WTC11 (cell line): ENCODE data around the gene CDC73. TPM values are rescaled to one million over a fixed set of nuclear protein-coding genes. Genes with fewer than 3 reads are reported as not detected.
A peak's percentile ranks its signal among the peaks of the same experiment; 100 is the strongest.

Experiments
- AFF4 ChIP-seq: sonication (generic); formaldehyde crosslinking; IDR thresholded peaks from 2 replicates; pipeline ENCODE4 v1.8.1; 2023; ENCODE audit warnings: mild to moderate bottlenecking, missing genetic modification reagents, borderline replicate concordance
- CBFB ChIP-seq: sonication (generic); formaldehyde crosslinking; IDR thresholded peaks from 2 replicates; pipeline ENCODE4 v1.8.1; 2022; ENCODE audit warnings: mild to moderate bottlenecking, low read depth, missing genetic modification reagents
- CDX4 ChIP-seq: fragments of 250-450 bp; sonication (Bioruptor Pico); IDR thresholded peaks from 2 replicates; pipeline ENCODE4 v1.9.0; 2021; ENCODE audit warnings: moderate library complexity, mild to moderate bottlenecking, inconsistent platforms, borderline replicate concordance
- E2F4 ChIP-seq: sonication (generic); formaldehyde crosslinking; IDR thresholded peaks from 2 replicates; pipeline ENCODE4 v1.8.1; 2022; ENCODE audit warnings: low read depth, mild to moderate bottlenecking, moderate library complexity, missing genetic modification reagents, borderline replicate concordance
- FOXP4 ChIP-seq: sonication (generic); formaldehyde crosslinking; IDR thresholded peaks from 2 replicates; pipeline ENCODE4 v1.8.0; 2022; ENCODE audit warnings: mild to moderate bottlenecking, missing genetic modification reagents
- KAT7 ChIP-seq: sonication (generic); formaldehyde crosslinking; IDR thresholded peaks from 2 replicates; pipeline ENCODE4 v1.8.1; 2023; ENCODE audit warnings: missing genetic modification reagents, mild to moderate bottlenecking, borderline replicate concordance
- NFYB ChIP-seq: sonication (generic); formaldehyde crosslinking; conservative IDR thresholded peaks from 2 replicates; pipeline ENCODE4 v1.8.0; 2022; ENCODE audit warnings: low read depth, missing genetic modification reagents
- NR3C1 ChIP-seq: sonication (generic); formaldehyde crosslinking; conservative IDR thresholded peaks from 2 replicates; pipeline ENCODE4 v1.8.1; 2023; ENCODE audit warnings: low read depth, mild to moderate bottlenecking, missing genetic modification reagents
- OVOL2 ChIP-seq: fragments of 250-450 bp; sonication (Bioruptor Pico); IDR thresholded peaks from 2 replicates; pipeline ENCODE4 v1.9.0; 2021; ENCODE audit warnings: mild to moderate bottlenecking, borderline replicate concordance
- SMAD4 ChIP-seq: sonication (generic); formaldehyde crosslinking; IDR thresholded peaks from 2 replicates; pipeline ENCODE4 v1.8.0; 2022; ENCODE audit warnings: mild to moderate bottlenecking, missing genetic modification reagents
- SOX15 ChIP-seq: fragments of 250-450 bp; sonication (Bioruptor Pico); IDR thresholded peaks from 2 replicates; pipeline ENCODE4 v1.9.0; 2021; ENCODE audit warnings: mild to moderate bottlenecking
- TEAD4 ChIP-seq: sonication (generic); formaldehyde crosslinking; IDR thresholded peaks from 2 replicates; pipeline ENCODE4 v1.8.0; 2022; ENCODE audit warnings: mild to moderate bottlenecking, missing genetic modification reagents
- USF1 ChIP-seq: sonication (generic); formaldehyde crosslinking; IDR thresholded peaks from 2 replicates; pipeline ENCODE4 v1.8.0; 2022; ENCODE audit warnings: mild to moderate bottlenecking, missing genetic modification reagents
- ZNF138 ChIP-seq: sonication (generic); formaldehyde crosslinking; conservative IDR thresholded peaks from 2 replicates; pipeline ENCODE4 v1.8.1; 2022; ENCODE audit warnings: mild to moderate bottlenecking, moderate library complexity, missing genetic modification reagents
- ZNF263 ChIP-seq: sonication (generic); formaldehyde crosslinking; IDR thresholded peaks from 2 replicates; pipeline ENCODE4 v1.8.1; 2022; ENCODE audit warnings: low read depth, mild to moderate bottlenecking, moderate library complexity, missing genetic modification reagents
- ZNF512 ChIP-seq: sonication (generic); formaldehyde crosslinking; IDR thresholded peaks from 2 replicates; pipeline ENCODE4 v1.8.1; 2022; ENCODE audit warnings: missing genetic modification reagents, borderline replicate concordance
- total RNA-seq: library from RNA; stranded (reverse); gene quantifications from 3 replicates; pipeline ENCODE4 v1.2.3, GENCODE V29; 2021
- TF ChIP-seq, protein P1 (sequence below): sonication (generic); formaldehyde crosslinking; conservative IDR thresholded peaks from 2 replicates; pipeline ENCODE4 v1.8.1; 2022; ENCODE audit warnings: mild to moderate bottlenecking, missing genetic modification reagents
- TF ChIP-seq, protein P2 (sequence below): sonication (generic); formaldehyde crosslinking; IDR thresholded peaks from 2 replicates; pipeline ENCODE4 v1.8.1; 2023; ENCODE audit warnings: mild to moderate bottlenecking, missing genetic modification reagents, moderate library complexity
- TF ChIP-seq, protein P3 (sequence below): fragments of 250-450 bp; sonication (Bioruptor Pico); IDR thresholded peaks from 2 replicates; pipeline ENCODE4 v1.9.0; 2021; ENCODE audit warnings: mild to moderate bottlenecking, borderline replicate concordance
- TF ChIP-seq, protein P4 (sequence below): sonication (generic); formaldehyde crosslinking; IDR thresholded peaks from 2 replicates; pipeline ENCODE4 v1.8.0; 2022; ENCODE audit warnings: mild to moderate bottlenecking, missing genetic modification reagents

CDC73 gene
- total RNA-seq, 1 experiment from 2014 or later, result 57.1 TPM

DNA sequence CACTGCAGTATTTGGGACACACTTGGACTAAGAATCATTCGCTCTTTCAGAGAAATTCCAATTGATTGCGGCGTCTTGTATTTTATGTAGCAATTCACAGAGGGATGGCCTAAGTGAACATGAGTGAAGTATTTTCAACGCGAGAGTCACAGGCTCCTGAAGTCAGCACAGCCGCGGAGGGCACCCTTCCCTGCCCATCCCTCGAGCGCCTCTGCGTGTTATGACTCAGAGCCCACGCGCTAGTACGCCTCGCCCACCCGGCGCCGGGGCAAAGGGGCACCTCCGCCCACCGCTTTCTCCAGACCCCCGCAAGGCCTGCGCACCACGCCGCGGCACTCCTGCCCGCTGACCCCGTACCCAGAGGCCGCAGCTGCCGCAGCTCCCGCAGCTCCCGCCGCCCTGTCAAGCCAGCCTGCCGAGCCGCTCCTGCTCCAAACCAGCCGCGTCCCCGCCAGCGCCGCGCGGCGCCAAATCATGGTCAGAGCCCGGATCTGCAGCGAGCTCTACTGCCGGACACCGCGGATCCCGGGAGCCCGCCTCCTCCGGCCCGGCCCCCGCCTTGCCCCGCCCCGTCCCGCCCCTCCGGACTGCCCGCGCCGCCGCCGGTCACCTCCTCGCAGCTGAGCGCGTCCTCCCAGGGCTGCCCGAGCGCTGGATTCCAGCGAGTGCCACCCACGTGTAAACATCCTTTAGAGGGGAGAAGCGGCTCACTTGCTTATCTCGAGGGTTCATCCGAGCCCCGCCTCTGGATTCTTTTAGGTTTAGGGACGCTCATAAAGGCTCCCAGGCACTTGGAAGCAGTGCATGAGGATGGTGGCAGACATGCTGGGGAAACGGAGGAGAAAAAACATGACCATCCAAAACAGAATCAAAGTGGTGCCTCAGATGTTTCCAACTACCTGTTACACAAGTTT, 16.7 kb upstream of the CDC73 start, which contains the start of gene GLRX2 (continued):
- TF ChIP-seq ZNF138, result no peak
- no peak for TF ChIP-seq ZNF512
- TF ChIP-seq TEAD4 (CRISPR knock-in tag), result no peak
- TF ChIP-seq USF1, result no peak
- no peak for TF ChIP-seq CBFB (CRISPR knock-in tag)
- TF ChIP-seq OVOL2 (CRISPR knock-in tag), result no peak
- TF ChIP-seq NFYB (CRISPR knock-in tag), result no peak
- no peak for TF ChIP-seq AFF4 (CRISPR knock-in tag)
- no peak for TF ChIP-seq ZNF263 (CRISPR knock-in tag)
- TF ChIP-seq KAT7 (CRISPR knock-in tag), result no peak
- TF ChIP-seq, protein P1, sequence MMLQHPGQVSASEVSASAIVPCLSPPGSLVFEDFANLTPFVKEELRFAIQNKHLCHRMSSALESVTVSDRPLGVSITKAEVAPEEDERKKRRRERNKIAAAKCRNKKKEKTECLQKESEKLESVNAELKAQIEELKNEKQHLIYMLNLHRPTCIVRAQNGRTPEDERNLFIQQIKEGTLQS (CRISPR knock-in tag), result no peak
- TF ChIP-seq E2F4 (CRISPR knock-in tag), result peak; percentile 77; the same call in 1 of the 2 replicates
- TF ChIP-seq FOXP4 (CRISPR knock-in tag), result 0 out of 2 replicates have a peak, but pooled peaks have one; percentile 35
- no peak for TF ChIP-seq SOX15 (CRISPR knock-in tag)
- TF ChIP-seq, protein P2, sequence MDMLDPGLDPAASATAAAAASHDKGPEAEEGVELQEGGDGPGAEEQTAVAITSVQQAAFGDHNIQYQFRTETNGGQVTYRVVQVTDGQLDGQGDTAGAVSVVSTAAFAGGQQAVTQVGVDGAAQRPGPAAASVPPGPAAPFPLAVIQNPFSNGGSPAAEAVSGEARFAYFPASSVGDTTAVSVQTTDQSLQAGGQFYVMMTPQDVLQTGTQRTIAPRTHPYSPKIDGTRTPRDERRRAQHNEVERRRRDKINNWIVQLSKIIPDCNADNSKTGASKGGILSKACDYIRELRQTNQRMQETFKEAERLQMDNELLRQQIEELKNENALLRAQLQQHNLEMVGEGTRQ, result no peak
- TF ChIP-seq SMAD4, result no peak
- TF ChIP-seq CDX4, result no peak
- no peak for TF ChIP-seq NR3C1 (CRISPR knock-in tag)
- TF ChIP-seq, protein P3, sequence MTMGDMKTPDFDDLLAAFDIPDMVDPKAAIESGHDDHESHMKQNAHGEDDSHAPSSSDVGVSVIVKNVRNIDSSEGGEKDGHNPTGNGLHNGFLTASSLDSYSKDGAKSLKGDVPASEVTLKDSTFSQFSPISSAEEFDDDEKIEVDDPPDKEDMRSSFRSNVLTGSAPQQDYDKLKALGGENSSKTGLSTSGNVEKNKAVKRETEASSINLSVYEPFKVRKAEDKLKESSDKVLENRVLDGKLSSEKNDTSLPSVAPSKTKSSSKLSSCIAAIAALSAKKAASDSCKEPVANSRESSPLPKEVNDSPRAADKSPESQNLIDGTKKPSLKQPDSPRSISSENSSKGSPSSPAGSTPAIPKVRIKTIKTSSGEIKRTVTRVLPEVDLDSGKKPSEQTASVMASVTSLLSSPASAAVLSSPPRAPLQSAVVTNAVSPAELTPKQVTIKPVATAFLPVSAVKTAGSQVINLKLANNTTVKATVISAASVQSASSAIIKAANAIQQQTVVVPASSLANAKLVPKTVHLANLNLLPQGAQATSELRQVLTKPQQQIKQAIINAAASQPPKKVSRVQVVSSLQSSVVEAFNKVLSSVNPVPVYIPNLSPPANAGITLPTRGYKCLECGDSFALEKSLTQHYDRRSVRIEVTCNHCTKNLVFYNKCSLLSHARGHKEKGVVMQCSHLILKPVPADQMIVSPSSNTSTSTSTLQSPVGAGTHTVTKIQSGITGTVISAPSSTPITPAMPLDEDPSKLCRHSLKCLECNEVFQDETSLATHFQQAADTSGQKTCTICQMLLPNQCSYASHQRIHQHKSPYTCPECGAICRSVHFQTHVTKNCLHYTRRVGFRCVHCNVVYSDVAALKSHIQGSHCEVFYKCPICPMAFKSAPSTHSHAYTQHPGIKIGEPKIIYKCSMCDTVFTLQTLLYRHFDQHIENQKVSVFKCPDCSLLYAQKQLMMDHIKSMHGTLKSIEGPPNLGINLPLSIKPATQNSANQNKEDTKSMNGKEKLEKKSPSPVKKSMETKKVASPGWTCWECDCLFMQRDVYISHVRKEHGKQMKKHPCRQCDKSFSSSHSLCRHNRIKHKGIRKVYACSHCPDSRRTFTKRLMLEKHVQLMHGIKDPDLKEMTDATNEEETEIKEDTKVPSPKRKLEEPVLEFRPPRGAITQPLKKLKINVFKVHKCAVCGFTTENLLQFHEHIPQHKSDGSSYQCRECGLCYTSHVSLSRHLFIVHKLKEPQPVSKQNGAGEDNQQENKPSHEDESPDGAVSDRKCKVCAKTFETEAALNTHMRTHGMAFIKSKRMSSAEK (CRISPR knock-in tag), result no peak
- TF ChIP-seq, protein P4, sequence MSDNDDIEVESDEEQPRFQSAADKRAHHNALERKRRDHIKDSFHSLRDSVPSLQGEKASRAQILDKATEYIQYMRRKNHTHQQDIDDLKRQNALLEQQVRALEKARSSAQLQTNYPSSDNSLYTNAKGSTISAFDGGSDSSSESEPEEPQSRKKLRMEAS (CRISPR knock-in tag), result peak; percentile 59
